Neural cell (in vitro differentiated cells): ENCODE results near the gene DENND1A. TPM values are rescaled to one million over a fixed set of nuclear protein-coding genes. Genes with fewer than 3 reads are reported as not detected.

Experiments used
- H2AFZ ChIP-seq: fragments of 200-600, 300-800 bp; sonication (generic), shearing (Covaris generic); 2 replicates; pipeline ENCODE4 v1.6.0; 2014; ENCODE audit warnings: low read depth, mild to moderate bottlenecking, antibody characterized with exemption, low read length, moderate library complexity
- H3F3A ChIP-seq: fragments of 200-600 bp; shearing (Covaris generic); 2 replicates; pipeline ENCODE4 v1.6.1; 2016; ENCODE audit warnings: mild to moderate bottlenecking, moderate library complexity, mixed read lengths, antibody characterized with exemption, low read length; ENCODE audit not compliant: insufficient read depth, poor library complexity, severe bottlenecking
- H3K27ac ChIP-seq: fragments of 200-600, 300-800 bp; sonication (generic), shearing (Covaris generic); 2 replicates; pipeline ENCODE4 v1.5.1; 2014; ENCODE audit warnings: mild to moderate bottlenecking, low read length, moderate library complexity
- H3K27me3 ChIP-seq: fragments of 300-800, 200-600 bp; sonication (generic), shearing (Covaris generic); 2 replicates; pipeline ENCODE4 v1.6.0; 2014; ENCODE audit warnings: mild to moderate bottlenecking, low read depth, low read length, moderate library complexity; ENCODE audit not compliant: insufficient read depth
- H3K36me3 ChIP-seq: fragments of 300-800, 200-600 bp; sonication (generic), shearing (Covaris generic); 2 replicates; pipeline ENCODE4 v1.5.1; 2014; ENCODE audit warnings: mild to moderate bottlenecking, antibody characterized with exemption, low read length, moderate library complexity; ENCODE audit not compliant: insufficient read depth
- H3K4me2 ChIP-seq: fragments of 300-800, 200-600 bp; sonication (generic), shearing (Covaris generic); 2 replicates; pipeline ENCODE4 v1.6.0; 2014; ENCODE audit warnings: mild to moderate bottlenecking, low read length
- H3K4me3 ChIP-seq: fragments of 300-800, 200-600 bp; sonication (generic), shearing (Covaris generic); 2 replicates; pipeline ENCODE4 v1.5.1; 2014; ENCODE audit warnings: mild to moderate bottlenecking, low read length, moderate library complexity
- H3K79me2 ChIP-seq: fragments of 200-600 bp; shearing (Covaris generic); replicated peaks from 2 replicates; pipeline ENCODE4 v1.6.0; 2014; ENCODE audit warnings: mild to moderate bottlenecking, low read length, moderate library complexity; ENCODE audit not compliant: insufficient read depth
- H3K9ac ChIP-seq: fragments of 300-800, 200-600 bp; sonication (generic), shearing (Covaris generic); 2 replicates; pipeline ENCODE4 v1.6.1; 2016; ENCODE audit warnings: mild to moderate bottlenecking, low read length, mixed read lengths
- H3K9me2 ChIP-seq: fragments of 200-600 bp; shearing (Covaris generic); 2 replicates; pipeline ENCODE4 v1.6.1; 2016; ENCODE audit warnings: mild to moderate bottlenecking, low read length, mixed read lengths; ENCODE audit not compliant: insufficient read depth
- H3K9me3 ChIP-seq: fragments of 200-600, 300-800 bp; sonication (generic), shearing (Covaris generic); 2 replicates; pipeline ENCODE4 v1.6.1; 2016; ENCODE audit warnings: mild to moderate bottlenecking, mixed run types, low read length, moderate library complexity, mixed read lengths
- H4K20me1 ChIP-seq: fragments of 200-600 bp; shearing (Covaris generic); 2 replicates; pipeline ENCODE4 v1.6.1; 2016; ENCODE audit warnings: mild to moderate bottlenecking, mixed run types; ENCODE audit not compliant: insufficient read depth
- CTCF ChIP-seq: fragments of 450-650 bp; IDR thresholded peaks from 2 replicates; pipeline ENCODE4 v1.5.1; 2014; ENCODE audit warnings: antibody characterized with exemption, mild to moderate bottlenecking, moderate library complexity; ENCODE audit not compliant: poor library complexity, severe bottlenecking
- EP300 ChIP-seq: fragments of 450-650 bp; conservative IDR thresholded peaks from 2 replicates; pipeline ENCODE4 v1.6.1; 2014; ENCODE audit warnings: antibody characterized with exemption, mild to moderate bottlenecking, moderate library complexity; ENCODE audit not compliant: poor library complexity, severe bottlenecking
- EZH2 ChIP-seq: fragments of 200-600, 300-800 bp; shearing (Covaris generic), sonication (generic); IDR thresholded peaks from 2 replicates; pipeline ENCODE4 v1.6.1; 2014; ENCODE audit warnings: antibody characterized with exemption, low read length, borderline replicate concordance, mild to moderate bottlenecking; ENCODE audit not compliant: insufficient read depth, poor library complexity, severe bottlenecking
- MXI1 ChIP-seq: fragments of 450-650 bp; conservative IDR thresholded peaks from 2 replicates; pipeline ENCODE4 v1.6.1; 2014; ENCODE audit warnings: antibody characterized with exemption, mild to moderate bottlenecking; ENCODE audit not compliant: poor library complexity, severe bottlenecking
- POLR2AphosphoS5 ChIP-seq: IDR thresholded peaks from 2 replicates; pipeline ENCODE4 v1.6.1; 2012
- RAD21 ChIP-seq: fragments of 450-650 bp; conservative IDR thresholded peaks from 2 replicates; pipeline ENCODE4 v1.6.1; 2014; ENCODE audit warnings: antibody characterized with exemption, mild to moderate bottlenecking, moderate library complexity
- REST ChIP-seq: IDR thresholded peaks from 2 replicates; pipeline ENCODE4 v1.6.1; 2012; ENCODE audit warnings: borderline replicate concordance
- SMC3 ChIP-seq: fragments of 450-650 bp; conservative IDR thresholded peaks from 2 replicates; pipeline ENCODE4 v1.6.1; 2014; ENCODE audit warnings: antibody characterized with exemption, mild to moderate bottlenecking, moderate library complexity; ENCODE audit not compliant: poor library complexity
- TAF1 ChIP-seq: IDR thresholded peaks from 2 replicates; pipeline ENCODE4 v1.6.1; 2012; ENCODE audit warnings: low read depth
- polyA plus RNA-seq: library from polyadenylated mRNA; depleted of rRNA; stranded (reverse); fragments of >200 nt; gene quantifications from 2 replicates; pipeline ENCODE4 v1.2.3, GENCODE V29; 2014

The DENND1A gene
- polyA plus RNA-seq, 1 donor from 2014 or later, result 2.3 TPM

- Histone ChIP-seq H3F3A (no peaks in the 10 kb centered on the region), H4K20me1 (no peaks in the 10 kb centered on the region), H2AFZ (no peak overlapping the region), H3K4me2 (no peak overlapping the region), H3K27me3 (no peaks in the 10 kb centered on the region), H3K79me2 (no peaks in the 10 kb centered on the region), H3K4me3 (no peak overlapping the region), H3K36me3 (no peaks in the 10 kb centered on the region), H3K9me3 (no peaks in the 10 kb centered on the region), H3K27ac (no peak overlapping the region), H3K9me2 (no peaks in the 10 kb centered on the region), H3K9ac (no peak overlapping the region)
- no peak for TF ChIP-seq RAD21
- no peak for TF ChIP-seq MXI1
- no peak for TF ChIP-seq REST
- no peak for TF ChIP-seq EZH2
Measured at GRCh38 chr9:123643518-123643917, 286.4 kb downstream of the DENND1A start.

GRCh38 chr9:123642291-123643278 is 287.3 kb downstream of the DENND1A start:
- Histone ChIP-seq H3K9me3 (no peaks in the 10 kb centered on the region), H3K9ac (no peak overlapping the region), H3K27ac (no peak overlapping the region), H3F3A (no peaks in the 10 kb centered on the region), H3K4me2 (no peak overlapping the region), H3K27me3 (no peaks in the 10 kb centered on the region), H3K79me2 (no peaks in the 10 kb centered on the region), H2AFZ (no peak overlapping the region), H3K9me2 (no peaks in the 10 kb centered on the region), H3K36me3 (no peaks in the 10 kb centered on the region), H4K20me1 (no peaks in the 10 kb centered on the region), H3K4me3 (no peak overlapping the region)
- no peak for TF ChIP-seq POLR2AphosphoS5
- TF ChIP-seq EP300, result no peak
- TF ChIP-seq SMC3, result no peak
- TF ChIP-seq EZH2, result no peak
- no peak for TF ChIP-seq MXI1
- TF ChIP-seq RAD21, result no peak
- no peak for TF ChIP-seq TAF1
- no peak for TF ChIP-seq REST
- TF ChIP-seq CTCF, result no peak
